NCI-H1436 (cell line): ENCODE measurements around the gene CYP20A1.
"Not testable (repeated sequence)": the region's sequence is repeated elsewhere in the genome, so short reads cannot be mapped to it uniquely, and the experiment has no call there.

Source experiments
- DNase-seq: peaks from one replicate; lab custom pipeline; 2025; lab: John Stamatoyannopoulos, UW

Gene CYP20A1

DNA sequence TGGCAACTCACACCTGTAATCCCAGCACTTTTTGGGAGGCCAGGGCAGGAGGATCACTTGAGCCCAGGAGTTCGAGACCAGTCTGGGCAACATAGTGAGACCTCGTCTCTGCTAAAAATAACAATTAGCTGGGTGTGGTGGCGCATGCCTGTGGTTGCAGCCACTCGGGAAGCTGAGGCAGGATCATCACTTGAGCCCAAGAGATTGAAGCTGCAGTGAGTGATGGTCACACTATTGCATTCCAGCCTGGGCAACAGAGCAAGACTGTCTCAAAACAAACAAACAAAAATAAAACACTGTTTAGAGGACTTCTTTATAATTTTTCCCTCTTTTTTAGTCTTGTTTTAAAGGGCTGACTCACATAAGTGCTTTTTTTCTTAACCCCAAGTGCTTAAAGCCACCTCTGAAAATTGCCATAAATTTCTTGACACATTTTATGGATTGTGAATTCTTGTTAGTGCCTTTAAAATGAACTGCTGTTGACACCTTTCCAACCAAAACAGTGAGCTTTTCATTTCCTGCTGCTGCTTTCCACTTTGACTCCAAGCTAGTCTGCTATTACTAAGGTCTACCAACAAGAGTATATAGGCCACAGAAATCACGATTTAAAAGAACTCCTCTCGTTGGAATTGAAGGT is 41.7 kb downstream of the CYP20A1 start:
- DNase-seq = no peak

DNA sequence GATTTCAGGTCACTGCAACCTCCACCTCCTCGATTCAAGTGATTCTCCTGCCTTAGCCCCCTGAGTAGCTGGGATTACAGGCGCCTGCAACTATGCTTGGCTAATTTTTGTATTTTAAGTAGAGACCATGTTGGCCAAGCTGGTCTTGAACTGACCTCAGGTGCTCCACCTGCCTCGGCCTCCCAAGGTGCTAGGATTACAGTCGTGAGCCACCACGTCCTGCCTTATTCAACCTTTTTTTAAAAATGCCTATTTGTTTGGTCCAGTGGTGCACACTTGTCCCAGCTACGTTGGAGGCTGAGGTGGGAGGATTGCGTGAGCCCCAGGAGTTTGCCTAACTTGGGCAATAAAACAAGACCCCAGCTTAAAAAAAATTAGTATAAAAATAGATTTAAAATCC is 43.3 kb downstream of the CYP20A1 start:
- DNase-seq = no peak

DNA sequence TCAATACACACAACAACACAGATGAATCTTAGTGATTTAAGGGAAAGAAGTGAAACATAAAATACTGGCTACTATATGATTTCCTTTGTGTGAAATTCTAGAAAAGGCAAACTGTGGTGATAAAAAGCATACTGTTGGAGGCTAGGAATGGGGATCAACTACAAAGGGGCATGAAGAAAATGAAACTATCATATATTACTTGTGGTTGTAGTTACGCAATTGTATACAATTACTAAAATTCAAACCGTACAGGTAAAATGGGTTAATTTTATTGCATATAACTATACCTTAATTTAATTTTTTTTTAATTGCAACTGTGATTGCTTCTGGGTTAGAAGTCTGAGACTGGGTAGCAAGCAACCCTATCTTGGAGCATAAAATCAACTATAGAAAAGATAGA is 47.7 kb downstream of the CYP20A1 start:
- DNase-seq = no peak

DNA sequence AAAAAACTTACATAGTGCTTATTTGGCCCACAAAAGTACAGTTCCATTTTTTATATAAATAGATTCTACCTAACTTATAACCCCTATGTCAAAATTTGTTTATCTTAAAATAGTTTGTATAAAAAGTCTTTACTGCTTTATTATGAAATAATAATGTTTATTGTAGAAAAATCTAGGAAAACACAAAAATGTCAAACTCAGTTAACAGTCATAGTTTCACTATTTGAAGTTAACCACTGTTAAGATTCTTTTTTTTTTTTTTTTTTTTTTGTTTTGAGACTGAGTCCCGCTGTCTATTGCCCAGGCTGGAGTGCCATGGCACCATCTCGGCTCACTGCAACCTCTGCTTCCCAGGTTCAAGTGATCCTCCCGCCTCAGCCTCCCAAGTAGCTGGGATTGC is 62.8 kb downstream of the CYP20A1 start:
- DNase-seq = no peak

DNA sequence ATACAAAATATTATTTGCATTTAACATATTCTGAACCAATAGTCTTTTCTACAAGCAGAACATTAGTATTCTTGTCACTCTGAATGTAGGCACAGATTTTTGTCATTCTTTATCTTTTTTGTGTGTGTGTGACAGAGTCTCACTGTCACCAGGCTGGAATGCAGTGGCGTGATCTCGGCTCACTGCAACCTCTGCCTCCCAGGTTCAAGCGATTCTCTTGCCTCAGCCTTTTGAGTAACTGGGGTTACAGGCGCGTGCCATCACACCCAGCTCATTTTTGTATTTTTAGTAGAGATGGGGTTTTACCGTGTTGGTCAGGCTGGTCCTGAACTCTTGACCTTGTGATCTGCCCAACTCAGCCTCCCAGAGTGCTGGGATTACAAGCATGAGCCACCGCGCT is 63.8 kb downstream of the CYP20A1 start:
- not testable (repeated sequence) for DNase-seq

DNA sequence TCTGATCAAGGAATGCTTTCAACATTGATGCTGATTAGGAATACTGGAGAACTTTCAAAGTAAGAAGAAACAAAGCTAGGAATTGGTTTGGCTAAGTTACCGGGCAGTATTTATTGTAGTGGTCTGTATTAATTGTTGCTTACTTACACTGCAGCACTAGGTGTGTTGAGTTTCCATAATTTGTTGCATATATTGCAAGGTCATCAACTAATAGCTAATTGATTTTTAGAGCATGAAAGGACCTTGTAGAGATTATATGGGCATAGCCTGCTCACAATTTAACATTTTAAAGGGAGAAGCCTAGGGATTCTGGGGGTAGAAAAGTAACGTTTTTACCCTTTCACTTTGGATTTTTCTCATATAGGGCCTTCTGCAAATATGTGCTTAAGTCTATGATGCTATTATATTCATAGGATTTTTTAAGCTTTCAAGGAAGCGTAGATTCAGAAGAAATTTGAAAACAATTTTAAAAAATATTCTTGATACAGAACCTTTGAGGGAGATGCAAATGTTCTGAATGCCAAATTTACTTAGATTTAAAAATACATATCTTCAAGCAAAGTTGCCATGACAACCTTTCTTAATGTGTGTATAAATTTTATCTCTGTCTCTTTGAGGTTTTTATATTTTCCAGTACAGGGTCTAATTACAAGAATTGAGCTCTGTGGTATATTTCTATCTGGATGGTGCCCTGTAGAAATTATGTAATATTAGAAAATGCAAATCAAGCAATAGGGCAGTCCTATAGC is 72.0 kb downstream of the CYP20A1 start:
- DNase-seq = no peak

DNA sequence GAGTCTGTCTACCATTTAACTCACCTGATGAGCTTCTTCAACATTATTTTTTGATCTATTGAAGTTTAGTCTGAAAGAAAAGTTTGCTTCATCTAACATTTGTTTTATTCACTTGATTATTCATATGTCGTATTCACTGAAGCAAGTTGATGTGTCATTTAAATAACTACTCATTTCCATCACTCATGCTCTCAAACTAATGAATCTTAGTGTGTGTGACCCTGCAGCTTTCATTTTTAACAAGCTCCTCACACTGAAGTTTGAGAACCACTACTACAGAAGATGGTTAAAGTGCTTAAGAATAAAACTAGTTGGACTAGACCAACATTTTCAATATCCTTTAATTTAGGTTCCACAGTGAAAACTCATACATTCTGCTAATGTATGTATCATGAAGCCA is 87.5 kb downstream of the CYP20A1 start:
- no peak for DNase-seq

DNA sequence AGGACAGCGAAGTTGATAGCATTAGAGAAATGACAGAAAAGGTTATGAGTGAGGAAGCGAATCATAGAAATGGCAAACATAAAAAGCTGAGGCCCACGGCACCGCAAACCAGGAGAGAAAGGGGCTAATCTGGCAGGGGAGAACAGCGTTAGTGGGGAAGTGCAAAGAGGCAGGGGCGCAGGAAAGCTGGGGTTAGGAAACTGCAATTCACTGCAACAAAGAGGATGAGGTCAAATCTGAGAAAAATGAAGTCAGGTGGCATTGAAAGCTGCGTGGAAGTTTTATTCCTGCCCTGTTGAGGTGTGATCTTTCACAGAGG is 88.7 kb downstream of the CYP20A1 start:
- DNase-seq = no peak

DNA sequence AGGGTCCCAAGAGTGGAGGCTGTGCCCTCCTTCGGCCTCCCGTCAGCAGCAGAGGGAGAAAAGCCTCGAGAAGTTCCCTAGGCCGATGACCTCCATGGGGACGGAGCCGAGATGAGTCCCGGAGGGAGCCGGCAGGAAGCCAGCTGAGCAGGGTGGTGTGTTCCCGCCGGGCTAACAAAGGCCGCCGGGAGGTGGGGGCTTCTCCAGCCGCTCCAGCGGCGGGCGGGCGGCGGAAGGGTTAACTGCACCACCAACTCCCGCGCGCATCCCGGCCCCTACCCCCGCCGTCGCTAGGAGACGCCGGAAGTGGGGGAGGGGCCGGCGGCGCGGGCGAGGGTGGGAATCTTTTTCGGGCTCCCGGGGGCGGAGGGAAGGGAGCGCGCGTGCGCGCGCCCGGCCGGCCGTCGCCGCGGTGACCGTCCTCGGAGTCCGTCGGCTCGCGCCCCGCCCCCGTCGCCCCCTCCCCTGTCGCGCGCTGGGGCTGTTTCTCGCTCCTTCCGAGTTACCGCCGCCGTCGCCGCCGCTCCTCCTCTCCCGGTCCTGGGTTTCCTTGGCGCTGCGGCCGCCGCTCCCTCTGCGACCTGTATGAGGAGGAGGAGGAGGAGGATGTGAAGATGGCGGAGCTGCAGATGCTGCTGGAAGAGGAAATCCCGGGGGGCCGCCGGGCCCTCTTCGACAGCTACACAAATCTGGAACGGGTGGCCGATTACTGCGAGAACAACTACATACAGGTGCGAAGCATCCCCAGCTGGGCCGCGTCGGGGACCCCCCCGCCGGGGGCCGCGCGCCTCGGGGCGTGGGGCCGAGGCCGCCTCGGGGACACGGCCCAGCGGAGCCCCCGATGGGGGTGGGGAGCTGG is 89.3 kb downstream of the CYP20A1 start, which contains the start of gene ABI2:
Gene ABI2 (plus strand): TSS at position 494 of the 859 bp plus-strand sequence. CDS start 121 bp downstream, at position 615.
- DNase-seq = peak; percentile 91

DNA sequence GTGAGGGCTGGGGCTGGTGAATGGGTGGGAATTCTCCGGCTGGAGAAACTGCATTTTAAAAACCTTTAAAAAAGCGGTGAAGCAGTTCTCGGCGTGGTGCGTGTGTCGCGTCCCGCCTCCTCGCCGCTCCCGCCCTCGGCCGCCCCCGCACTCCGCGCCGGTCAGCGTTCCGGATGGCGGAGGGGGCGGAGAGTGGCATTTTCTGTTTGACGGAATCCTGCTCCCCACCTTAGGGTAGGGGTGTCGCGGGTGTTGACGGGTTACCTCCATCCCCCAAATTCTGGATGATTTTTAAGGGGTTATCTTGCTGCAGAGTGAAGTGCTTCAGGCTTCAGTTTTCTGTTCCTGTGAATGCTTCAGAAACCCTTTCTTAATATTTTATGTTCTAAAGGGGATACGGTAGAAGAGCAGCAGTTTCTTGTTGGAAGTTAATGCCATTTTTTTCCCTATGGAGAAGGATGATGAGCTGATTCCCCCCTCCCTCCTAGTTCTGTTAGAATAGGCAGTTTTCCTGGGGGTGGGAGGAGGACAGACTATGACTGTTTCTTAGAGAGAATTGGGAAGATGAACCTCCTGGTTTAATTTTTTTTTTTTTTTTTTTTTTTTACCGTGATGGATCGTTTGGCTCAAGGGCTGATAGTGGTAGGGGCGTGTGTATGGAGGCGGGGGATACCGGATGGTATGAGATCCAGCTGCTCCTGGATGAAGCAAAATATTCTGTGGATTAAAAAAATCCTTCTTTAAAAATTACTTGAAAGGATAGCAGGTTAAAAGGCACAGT is 90.1 kb downstream of the CYP20A1 start:
- DNase-seq = no peak

DNA sequence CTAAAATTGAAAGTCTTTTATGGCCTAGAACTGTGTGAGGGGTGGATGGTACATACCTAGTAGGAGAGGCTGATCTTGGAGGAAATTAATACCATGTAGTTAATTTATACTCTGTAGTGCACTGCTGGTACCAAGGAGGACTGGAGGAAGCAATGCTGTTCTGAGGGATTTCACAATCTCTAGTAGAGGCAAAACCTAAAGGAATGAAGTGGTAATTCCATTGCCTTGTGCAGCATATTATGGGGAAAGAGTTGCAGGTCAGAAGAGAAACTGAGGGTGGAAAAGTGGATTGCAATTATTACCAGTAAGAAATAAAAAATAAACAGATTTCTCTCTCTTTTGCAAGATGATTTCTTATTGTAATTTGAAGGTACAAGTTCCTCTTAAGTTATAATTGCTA is 91.6 kb downstream of the CYP20A1 start:
- DNase-seq = no peak

DNA sequence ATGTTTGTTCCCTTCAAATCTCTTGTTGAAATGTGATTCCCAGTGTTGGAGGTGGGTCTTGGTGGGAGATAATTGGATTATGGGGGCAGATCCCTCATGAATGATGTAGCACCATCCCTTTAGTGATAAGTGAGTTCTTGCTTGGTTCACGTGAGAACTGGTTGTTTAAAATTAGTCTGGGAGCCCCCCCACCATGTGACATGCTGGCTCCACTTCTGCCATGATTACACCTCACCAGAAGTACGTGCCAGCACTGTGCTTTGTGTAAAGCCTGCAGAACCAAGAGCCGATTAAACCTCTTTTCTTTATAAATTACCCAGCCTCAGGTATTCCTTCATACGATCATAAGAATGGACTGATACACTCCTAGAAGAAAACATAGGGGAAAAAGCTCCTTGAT is 99.5 kb downstream of the CYP20A1 start:
- no peak for DNase-seq

DNA sequence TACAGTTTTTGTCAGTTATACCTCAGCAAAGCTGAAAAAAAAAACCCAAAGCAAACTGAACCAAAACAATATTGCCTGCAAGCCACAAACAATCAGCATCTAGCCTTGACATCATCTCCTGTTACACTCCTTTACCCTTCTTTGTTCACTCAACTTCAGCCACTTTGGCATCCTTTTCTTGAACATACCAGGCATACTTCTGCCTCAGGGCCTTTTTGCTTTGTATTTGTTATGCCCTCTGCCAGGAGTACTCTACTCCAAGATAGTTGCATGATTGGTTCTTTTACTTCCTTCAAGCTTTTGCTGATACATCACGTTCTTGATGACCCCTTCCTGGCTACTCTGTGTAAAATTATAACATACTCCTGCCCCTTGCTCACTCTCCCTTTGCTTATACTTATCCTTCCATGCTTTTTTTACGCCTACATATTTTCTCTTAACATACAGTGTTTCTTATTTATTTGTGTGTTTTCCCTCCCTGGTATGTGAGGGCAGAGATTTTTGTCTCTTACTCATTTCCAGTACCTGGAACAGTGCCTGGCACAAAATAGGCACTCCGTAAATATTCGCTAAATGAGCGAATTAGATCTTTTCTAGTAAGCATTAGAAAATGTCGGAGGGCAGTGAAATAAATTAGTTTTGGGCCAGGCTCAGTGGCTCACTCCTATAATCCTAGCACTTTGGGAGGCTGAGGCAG is 102.1 kb downstream of the CYP20A1 start:
- no peak for DNase-seq

DNA sequence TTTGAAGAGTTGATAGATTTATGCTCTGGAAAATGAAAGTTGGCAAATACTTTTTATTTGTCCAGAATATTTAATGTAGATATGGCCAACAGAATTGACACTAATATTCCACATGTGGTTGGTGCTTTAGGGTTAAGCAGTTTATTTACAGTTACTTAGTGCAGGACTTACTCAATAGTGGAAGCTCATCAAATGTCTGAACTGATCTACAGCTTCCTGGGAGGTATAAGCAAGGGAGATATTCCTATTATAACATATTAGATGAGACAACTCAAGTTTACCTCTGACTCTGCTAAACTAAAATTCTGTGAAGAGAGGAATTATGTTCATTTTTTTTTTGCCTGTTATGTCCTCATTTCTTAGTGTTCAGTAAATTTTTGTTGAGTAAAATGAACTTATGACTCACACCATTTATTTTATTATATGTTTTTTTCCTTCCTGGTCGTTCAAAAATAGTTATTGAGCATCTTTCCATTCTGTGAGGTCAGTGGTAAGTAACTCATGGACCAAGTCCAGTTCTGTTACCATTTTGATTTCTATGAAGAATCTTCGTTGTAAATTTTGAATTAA is 103.0 kb downstream of the CYP20A1 start:
- no peak for DNase-seq

DNA sequence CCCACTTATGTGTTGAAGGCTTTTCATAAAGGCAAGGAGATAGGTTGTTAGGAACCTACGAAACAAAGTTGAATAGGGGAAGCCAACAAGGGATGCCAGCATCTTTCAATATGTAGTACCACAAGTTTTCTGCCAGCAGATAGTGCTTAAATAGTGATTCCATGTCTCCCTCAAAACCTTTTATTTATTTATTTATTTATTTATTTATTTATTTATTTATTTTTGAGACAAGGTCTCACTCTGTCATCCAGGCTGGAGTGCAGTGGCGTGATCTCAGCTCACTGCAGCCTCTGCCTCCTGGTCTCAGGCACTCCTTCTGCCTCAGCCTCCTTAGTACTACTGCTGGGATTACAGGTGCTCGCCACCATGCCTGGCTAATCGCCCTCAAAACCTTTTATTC is 103.6 kb downstream of the CYP20A1 start:
- DNase-seq = not testable (repeated sequence)

DNA sequence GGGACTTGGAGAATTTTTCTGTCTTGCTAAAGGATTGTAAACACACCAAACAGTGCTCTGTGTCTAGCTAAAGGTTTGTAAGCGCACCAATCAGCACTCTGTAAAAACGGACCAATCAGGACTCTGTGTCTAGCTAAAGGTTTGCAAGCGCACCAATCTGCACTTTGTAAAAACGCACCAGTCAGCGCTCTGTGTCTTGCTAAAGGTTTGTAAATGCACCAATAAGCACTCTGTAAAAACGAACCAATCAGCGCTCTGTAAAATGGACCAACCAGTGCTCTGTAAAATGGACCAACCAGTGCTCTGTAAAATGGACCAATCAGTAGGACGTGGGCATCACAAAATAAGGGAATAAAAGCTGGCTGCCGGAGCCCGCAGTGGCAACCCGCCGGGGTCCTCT is 105.8 kb downstream of the CYP20A1 start:
- DNase-seq = no peak

DNA sequence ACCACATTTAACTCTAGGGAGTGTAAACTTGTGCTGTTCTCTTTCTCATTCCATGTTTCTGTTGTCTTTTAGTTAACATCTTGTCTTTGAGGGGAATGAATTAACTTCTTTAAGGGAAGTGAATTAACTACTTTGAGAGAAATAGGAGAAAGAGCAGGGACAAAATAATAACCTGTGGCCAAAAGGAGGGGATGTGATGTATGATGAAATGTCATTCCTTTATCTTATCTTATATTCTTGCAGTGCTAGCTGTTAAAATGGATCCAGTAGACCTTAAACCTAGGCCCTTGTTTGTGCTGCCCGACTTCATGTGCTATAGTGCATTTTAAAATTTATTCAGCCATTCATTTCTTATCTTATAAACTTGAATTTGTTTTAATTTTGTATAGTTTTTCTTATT is 107.8 kb downstream of the CYP20A1 start:
- DNase-seq = no peak

DNA sequence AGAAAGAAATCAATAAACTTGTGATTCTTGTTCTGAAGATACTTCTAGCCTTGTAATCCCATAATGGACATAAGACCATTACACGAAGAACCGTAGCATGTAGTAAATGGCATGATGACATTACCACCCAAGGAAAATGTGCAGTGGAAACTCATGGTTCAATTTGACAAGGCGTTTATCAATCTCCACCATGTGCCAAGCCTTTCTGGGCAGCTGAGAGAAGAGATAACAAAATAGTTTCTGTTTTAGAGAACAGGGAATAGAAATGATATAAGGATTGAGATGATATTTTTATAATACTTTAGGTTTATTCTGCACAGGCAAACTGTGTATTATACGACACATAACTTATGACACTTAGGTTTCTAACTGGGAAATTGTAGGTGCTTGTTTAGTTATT is 108.6 kb downstream of the CYP20A1 start:
- no peak for DNase-seq

DNA sequence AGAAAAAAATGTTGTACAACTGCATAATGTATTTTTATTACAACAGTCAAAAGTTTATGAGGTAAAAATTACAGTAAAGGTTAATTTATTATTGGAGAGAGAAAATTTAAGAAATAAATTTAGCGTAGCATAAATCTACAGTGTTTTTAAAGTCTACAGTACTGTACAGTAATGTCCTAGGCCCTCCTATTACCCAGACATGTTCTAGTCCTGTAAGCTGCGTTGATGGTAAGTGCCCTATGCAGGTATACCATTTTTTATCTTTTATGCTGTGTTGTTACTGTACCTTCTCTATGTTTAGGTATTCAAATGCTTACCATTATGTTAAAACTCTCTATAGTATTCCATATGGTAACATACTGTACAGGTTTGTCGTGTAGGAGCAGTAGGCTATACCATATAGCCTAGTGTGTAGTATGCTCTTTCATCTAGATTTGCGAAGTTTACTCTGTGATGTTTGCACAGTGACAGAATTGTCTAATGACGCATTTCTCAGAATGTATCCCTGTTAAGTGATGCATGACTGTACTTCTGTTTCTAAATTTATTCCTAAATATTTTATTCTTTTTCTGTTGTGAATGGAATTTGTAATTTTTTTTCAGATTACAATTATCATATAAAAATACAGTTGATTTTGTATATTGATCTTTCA is 113.9 kb downstream of the CYP20A1 start:
- DNase-seq = no peak

DNA sequence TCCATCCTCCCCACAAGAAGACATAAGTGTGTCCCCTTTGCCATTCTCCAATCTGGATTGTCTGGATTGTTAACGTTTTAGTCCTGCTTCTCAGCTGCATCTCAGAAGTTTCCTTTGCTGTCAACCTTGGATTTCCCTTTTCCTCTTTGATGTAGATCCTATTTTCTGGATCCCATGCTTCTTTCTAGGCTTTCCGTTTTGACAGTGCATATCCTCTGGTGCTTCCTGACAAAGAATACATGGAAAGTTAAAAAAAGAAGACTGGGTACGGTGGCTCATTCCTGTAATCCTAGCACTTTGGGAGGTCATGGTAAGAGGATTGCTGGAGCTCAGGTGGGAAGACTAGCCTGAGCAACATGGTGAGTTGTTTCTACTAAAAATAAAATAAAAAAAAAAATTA is 116.1 kb downstream of the CYP20A1 start:
- DNase-seq = no peak
